ENCODE data around the gene GALK1.

Gene GALK1

DNA sequence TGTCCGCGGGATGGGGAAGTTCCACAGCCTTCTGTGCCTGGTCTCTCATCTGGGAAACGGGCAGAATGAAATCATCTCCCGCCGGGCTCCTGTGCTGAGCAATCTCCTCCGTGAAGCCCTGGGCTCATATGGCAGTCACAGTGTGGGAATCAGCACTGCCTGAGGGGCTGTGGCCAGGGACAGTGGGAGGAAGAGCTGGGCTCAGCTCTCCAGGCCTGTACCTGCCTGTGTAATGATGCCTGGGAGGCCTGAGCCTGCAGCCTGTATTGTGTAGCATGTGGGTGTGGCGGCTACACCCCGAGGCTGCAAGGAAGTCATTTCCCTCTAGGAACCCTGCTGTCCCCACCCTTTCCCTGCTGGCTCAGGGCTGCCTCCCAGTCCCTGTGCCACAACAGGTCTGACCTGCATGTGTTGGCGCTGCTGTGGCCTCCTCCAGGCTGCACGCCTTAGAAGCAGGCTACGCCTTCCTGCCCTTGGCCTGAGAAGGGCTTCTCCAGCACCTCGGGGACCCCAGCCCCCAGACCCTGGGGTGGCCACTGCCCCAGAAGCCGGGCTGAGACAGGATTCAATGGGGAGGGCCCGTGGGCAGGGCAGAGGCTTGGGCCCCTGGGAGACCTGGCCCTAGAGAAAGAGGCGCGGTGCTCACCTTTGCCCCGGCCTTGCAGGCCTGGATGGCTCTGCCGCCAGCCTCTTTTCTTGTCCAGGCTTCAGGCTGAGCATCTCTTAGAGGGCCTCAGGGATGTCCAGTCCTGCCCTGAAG lies 41.6 kb downstream of the GALK1 start:
- no peak for DNase-seq

- no peak for DNase-seq
These were observed 42.4 kb downstream of the GALK1 start for GRCh38 chr17:75722542-75723095.

DNA sequence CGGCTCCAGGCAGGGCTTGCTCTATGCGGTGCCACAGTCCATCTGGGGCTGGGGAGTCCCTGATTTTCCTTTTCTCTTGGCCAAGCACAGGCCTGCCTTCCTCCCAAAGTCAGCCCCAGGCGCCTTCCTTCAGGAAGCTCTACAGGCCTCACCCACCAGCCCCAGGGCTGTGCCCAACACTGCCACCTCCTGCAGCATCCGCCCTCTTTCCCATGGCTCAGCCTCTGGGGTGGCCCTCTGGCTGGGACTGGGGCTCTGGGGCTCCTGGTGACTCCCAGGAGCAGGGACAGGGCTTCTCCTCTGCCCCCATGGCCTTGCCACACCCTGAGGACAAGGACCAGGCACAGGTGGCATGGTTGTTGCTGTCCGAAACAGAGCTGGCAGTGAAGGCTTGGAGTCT lies 42.9 kb downstream of the GALK1 start:
- no peak for DNase-seq

- DNase-seq: no peak
These were observed 43.5 kb downstream of the GALK1 start for GRCh38 chr17:75721463-75722011.

DNA sequence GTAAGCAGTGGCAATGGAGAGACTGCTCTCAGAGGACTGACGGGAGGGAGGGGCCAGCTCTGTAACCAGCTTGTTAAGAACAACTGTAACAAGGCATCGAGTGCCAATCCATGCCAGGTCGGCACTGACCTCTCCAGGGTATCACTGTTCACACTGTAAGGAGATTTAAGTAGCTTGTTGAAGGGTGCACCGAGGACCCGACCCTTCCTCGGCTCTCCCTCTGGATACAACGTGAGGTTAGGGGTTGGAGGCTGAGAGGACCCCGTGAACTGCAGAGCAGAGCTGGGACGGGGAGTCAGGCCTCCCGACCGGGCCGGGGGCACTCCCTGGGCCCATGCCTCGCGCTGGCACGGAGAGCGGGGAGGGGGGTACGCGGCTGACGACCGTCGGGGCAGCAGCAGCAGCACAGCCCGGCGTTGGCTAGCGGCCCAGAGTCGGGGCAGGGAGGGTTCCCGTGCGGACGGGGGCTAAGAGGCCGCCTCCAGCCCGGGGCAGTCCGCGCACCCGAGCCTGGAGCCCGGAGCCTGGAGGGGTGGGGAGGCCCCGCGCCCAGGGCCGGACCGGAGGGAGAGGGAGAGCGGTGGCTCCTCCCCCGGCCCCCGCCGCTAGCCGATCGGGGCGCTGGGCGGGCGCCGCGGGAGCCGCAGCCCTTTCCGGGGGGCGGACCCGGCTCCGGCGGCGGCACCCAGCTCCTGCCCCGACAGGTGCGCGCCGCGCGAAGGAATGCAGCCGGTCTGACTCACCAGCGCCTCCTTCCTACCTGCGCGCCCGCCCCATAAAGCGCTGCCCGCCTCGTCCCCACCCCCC lies 44.1 kb downstream of the GALK1 start, which contains the start of gene ITGB4:
TSS of gene ITGB4 (plus strand) at position 804 of the 807 bp plus-strand sequence. CDS start 3,245 bp downstream, outside the sequence.
- no peak for DNase-seq

GRCh38 chr17:75719732-75720131 lies 45.3 kb downstream of the GALK1 start:
- DNase-seq: no peak

DNA sequence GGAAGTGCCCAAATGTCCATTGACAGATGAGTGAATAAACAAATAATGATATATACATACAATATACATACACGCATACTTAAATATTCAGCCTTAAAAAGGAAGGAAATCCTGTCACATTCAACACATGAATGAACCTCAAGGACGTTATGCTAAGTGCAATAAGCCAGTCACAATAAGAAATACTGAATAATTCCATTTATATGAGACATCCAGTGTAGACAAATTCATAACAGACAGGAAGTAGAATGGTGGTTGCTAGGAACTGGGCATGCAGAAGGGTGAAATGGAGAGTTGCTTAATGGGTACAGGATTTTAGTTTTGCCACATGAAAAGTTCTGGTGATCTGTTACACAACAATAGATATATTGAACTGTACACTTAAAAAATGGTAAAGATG lies 52.5 kb downstream of the GALK1 start:
- no peak for DNase-seq
